ENCODE data around the gene CHRNA9.

DNA sequence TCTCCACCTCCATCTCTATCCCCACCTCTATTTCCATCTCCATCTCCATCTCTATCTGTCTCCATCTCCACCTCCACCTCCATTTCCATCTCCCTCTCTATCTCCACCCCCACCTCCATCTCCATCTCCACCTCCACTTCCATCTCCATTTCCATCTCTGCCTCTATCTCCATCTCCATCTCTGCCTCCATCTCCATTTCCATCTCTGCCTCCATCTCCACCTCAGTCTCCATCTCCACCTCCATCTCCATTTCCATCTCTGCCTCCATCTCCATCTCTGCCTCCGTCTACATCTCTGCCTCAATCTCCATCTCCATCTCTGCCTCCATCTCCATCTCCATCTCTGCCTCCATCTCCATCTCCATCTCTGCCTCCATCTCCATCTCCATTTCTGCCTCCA, 40.8 kb upstream of the CHRNA9 start:
- TF ChIP-seq EZH2 (IDR thresholded peaks at IDR 0.05; ENCODE audit: insufficient read depth, low read length), result no peak
- TF ChIP-seq, protein P1, sequence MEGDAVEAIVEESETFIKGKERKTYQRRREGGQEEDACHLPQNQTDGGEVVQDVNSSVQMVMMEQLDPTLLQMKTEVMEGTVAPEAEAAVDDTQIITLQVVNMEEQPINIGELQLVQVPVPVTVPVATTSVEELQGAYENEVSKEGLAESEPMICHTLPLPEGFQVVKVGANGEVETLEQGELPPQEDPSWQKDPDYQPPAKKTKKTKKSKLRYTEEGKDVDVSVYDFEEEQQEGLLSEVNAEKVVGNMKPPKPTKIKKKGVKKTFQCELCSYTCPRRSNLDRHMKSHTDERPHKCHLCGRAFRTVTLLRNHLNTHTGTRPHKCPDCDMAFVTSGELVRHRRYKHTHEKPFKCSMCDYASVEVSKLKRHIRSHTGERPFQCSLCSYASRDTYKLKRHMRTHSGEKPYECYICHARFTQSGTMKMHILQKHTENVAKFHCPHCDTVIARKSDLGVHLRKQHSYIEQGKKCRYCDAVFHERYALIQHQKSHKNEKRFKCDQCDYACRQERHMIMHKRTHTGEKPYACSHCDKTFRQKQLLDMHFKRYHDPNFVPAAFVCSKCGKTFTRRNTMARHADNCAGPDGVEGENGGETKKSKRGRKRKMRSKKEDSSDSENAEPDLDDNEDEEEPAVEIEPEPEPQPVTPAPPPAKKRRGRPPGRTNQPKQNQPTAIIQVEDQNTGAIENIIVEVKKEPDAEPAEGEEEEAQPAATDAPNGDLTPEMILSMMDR (IDR thresholded peaks at IDR 0.05; ENCODE audit: insufficient read depth, low read depth, low read length), result no peak

All from astrocyte (in vitro differentiated cells and primary cell).